K562 (cell line): ENCODE results near the gene CUX1. TPM values are rescaled to one million over a fixed set of nuclear protein-coding genes. Genes with fewer than 3 reads are reported as not detected.

Experiments
- ATAC-seq: fragments of 200-7000 bp; cut with Tn5 transposase; 3 replicates; pipeline ENCODE4 v1.9.1; 2020; ENCODE audit warnings: moderate library complexity
- BruUV-seq: library from RNA; stranded (reverse); fragments of 400-500 nt; replicated peaks from 2 replicates; lab custom pipeline; 2021; lab: Mats Ljungman, UMichigan
- CTCF ChIA-PET: fragments of 300-600 bp; formaldehyde crosslinking; extraction: SDS; loops from one replicate; lab custom pipeline; 2021; ENCODE audit warnings: low intra/inter-chr PET ratio; lab: Yijun Ruan, JAX
- POLR2A ChIA-PET: fragments of 300-600, 350-650 bp; sonication (Branson Sonifier 250); formaldehyde crosslinking; extraction: SDS; loops from one replicate; lab custom pipeline; 2021; ENCODE audit warnings: antibody characterized with exemption, inconsistent platforms; lab: Yijun Ruan, JAX
- DNase-seq, 4 experiments: peaks; one replicate each; pipeline versions ENCODE4 v3.0.0 to v3.0.0-alpha.2; 2011 to 2018; ENCODE audit warnings: low spot score in 3 of 4, mixed read lengths in 3 of 4; ENCODE audit errors: extremely low read depth in 1 of 4
- FAIRE-seq: peaks from 2 replicates; lab custom pipeline; 2011; peaks lifted over from hg19 to GRCh38; lab: Jason Lieb, UNC
- H2AFZ ChIP-seq: 2 replicates; pipeline ENCODE4 v1.6.0; 2011; ENCODE audit warnings: low read depth, low read length, control low read depth, inconsistent platforms
- H3K27ac ChIP-seq: fragments of 200-600 bp; 3 replicates; pipeline ENCODE4 v1.8.0; 2011; ENCODE audit warnings: low read depth, mild to moderate bottlenecking, control low read depth, inconsistent platforms, low read length, moderate library complexity, mixed read lengths; ENCODE audit errors: extremely low read depth
- H3K27me3 ChIP-seq, 2 experiments: fragments of 300-600 bp in 1 of 2; 2 replicates in 1 of 2; 3 replicates in 1 of 2; pipeline versions ENCODE4 v1.6.0 to v1.8.0; 2011; ENCODE audit warnings: inconsistent platforms in 2 of 2, low read length in 2 of 2, mild to moderate bottlenecking in 1 of 2, mixed read lengths in 1 of 2, moderate library complexity in 1 of 2; ENCODE audit not compliant: control insufficient read depth in 2 of 2, insufficient read depth in 2 of 2
- H3K36me3 ChIP-seq: fragments of 300-600 bp; 3 replicates; pipeline ENCODE4 v1.8.0; 2011; ENCODE audit warnings: mild to moderate bottlenecking, low read length, inconsistent platforms; ENCODE audit not compliant: control insufficient read depth, insufficient read depth
- H3K4me1 ChIP-seq, 2 experiments: fragments of 200-600 bp in 1 of 2; replicated peaks in 1 of 2; 2 replicates in 1 of 2; 3 replicates in 1 of 2; pipeline versions ENCODE4 v1.5.1 to v1.8.0; 2011; ENCODE audit warnings: inconsistent platforms in 2 of 2, low read length in 2 of 2, mild to moderate bottlenecking in 1 of 2, mixed read lengths in 1 of 2, moderate library complexity in 1 of 2; ENCODE audit not compliant: control insufficient read depth in 2 of 2, insufficient read depth in 2 of 2
- H3K4me2 ChIP-seq: 2 replicates; pipeline ENCODE4 v1.6.1; 2011; ENCODE audit warnings: low read length, control low read depth, inconsistent platforms, mixed read lengths; ENCODE audit not compliant: insufficient read depth
- H3K4me3 ChIP-seq: fragments of 200-600 bp; sonication (generic), shearing (Covaris generic); 2 replicates; pipeline ENCODE4 v1.5.1; 2016; ENCODE audit warnings: control low read depth, inconsistent platforms
- H3K79me2 ChIP-seq: fragments of 200-600 bp; 3 replicates; pipeline ENCODE4 v1.8.0; 2011; ENCODE audit warnings: low read length, inconsistent platforms; ENCODE audit not compliant: control insufficient read depth, insufficient read depth
- H3K9ac ChIP-seq, 2 experiments: 2 replicates each; pipeline versions ENCODE4 v1.6.0 to v1.6.1; 2011; ENCODE audit warnings: low read depth in 2 of 2, low read length in 2 of 2, control low read depth in 1 of 2, inconsistent platforms in 1 of 2, mild to moderate bottlenecking in 1 of 2, mixed read lengths in 1 of 2; ENCODE audit not compliant: insufficient read depth in 1 of 2
- H3K9me1 ChIP-seq: one replicate; pipeline ENCODE4 v1.6.0; 2011; ENCODE audit warnings: inconsistent platforms, mild to moderate bottlenecking, low read length, moderate library complexity; ENCODE audit not compliant: control insufficient read depth, insufficient read depth
- H3K9me3 ChIP-seq: replicated peaks from 2 replicates; pipeline ENCODE4 v1.5.1; 2011; ENCODE audit warnings: low read depth, low read length, inconsistent platforms; ENCODE audit not compliant: control insufficient read depth, insufficient read depth
- H4K20me1 ChIP-seq: replicated peaks from 2 replicates; pipeline ENCODE4 v1.6.1; 2011; ENCODE audit warnings: low read length, inconsistent platforms, mixed read lengths; ENCODE audit not compliant: control insufficient read depth, insufficient read depth
- BACH1 ChIP-seq: fragments of 200-800 bp; sonication (Bioruptor generic); IDR thresholded peaks from 2 replicates; pipeline ENCODE4 v1.6.1; 2016; ENCODE audit warnings: missing genetic modification characterization, missing compliant biosample characterization
- HES1 ChIP-seq: fragments of 450-650 bp; IDR thresholded peaks from 2 replicates; pipeline ENCODE4 v1.6.1; 2016; ENCODE audit warnings: low read depth, mild to moderate bottlenecking, moderate library complexity
- KDM1A ChIP-seq, 2 experiments: fragments of 450-650 bp; IDR thresholded peaks; 2 replicates each; pipeline ENCODE4 v1.6.1; 2016; ENCODE audit warnings: mild to moderate bottlenecking in 2 of 2
- KDM4B ChIP-seq, 2 experiments: fragments of 450-650 bp in 1 of 2; sonication (generic) in 1 of 2; IDR thresholded peaks; 2 replicates each; pipeline ENCODE4 v1.6.1; 2016 to 2017; ENCODE audit warnings: borderline replicate concordance in 2 of 2, antibody characterized with exemption in 1 of 2, low read depth in 1 of 2, mild to moderate bottlenecking in 1 of 2
- MTA2 ChIP-seq: fragments of 450-650 bp; IDR thresholded peaks from 2 replicates; pipeline ENCODE4 v1.6.1; 2016; ENCODE audit warnings: low read depth
- PCBP2 ChIP-seq: fragments of 200-400 bp; formaldehyde crosslinking; IDR thresholded peaks from 2 replicates; pipeline ENCODE4 v1.6.1; 2018; ENCODE audit warnings: low read length, low read depth, mild to moderate bottlenecking, moderate library complexity; ENCODE audit not compliant: poor library complexity, severe bottlenecking
- POLR2AphosphoS5 ChIP-seq: IDR thresholded peaks from 2 replicates; pipeline ENCODE4 v1.6.1; 2011; ENCODE audit warnings: mild to moderate bottlenecking, low read depth, low read length, moderate library complexity; ENCODE audit not compliant: control insufficient read depth, insufficient read depth
- SRSF1 ChIP-seq: fragments of 200-400 bp; formaldehyde crosslinking; IDR thresholded peaks from 2 replicates; pipeline ENCODE4 v1.6.1; 2017; ENCODE audit warnings: mild to moderate bottlenecking, low read depth, low read length, moderate library complexity
- TAF9B ChIP-seq: fragments of 450-650 bp; IDR thresholded peaks from 2 replicates; pipeline ENCODE4 v1.6.1; 2018; ENCODE audit warnings: mild to moderate bottlenecking; ENCODE audit not compliant: partially characterized antibody
- ZNF584 ChIP-seq: fragments of 200-800 bp; sonication (Bioruptor generic); IDR thresholded peaks from 2 replicates; pipeline ENCODE4 v1.6.1; 2016; ENCODE audit warnings: low read depth, mild to moderate bottlenecking, missing genetic modification characterization, missing compliant biosample characterization
- ZNF609 ChIP-seq: sonication (generic); formaldehyde crosslinking; IDR thresholded peaks from 2 replicates; pipeline ENCODE4 v1.8.1; 2023; ENCODE audit warnings: missing genetic modification reagents, mild to moderate bottlenecking, borderline replicate concordance
- WGBS: fragments of 100-300 bp; shearing (Covaris generic); methylation state at CpG from one replicate; pipeline ENCODE4 v1.1.6; 2016; ENCODE audit warnings: low coverage, mixed read lengths; ENCODE audit not compliant: insufficient coverage; ENCODE audit errors: missing lambda C conversion rate; 5-methylcytosine and 5-hydroxymethylcytosine counted together
- in situ Hi-C: fragments of 300-500 bp; cut with MboI; formaldehyde crosslinking; loops from 4 replicates; pipeline ENCODE4 v1.15.0; 2018; ENCODE audit warnings: inconsistent platforms, mixed read lengths
- intact Hi-C: fragments of 100-400 bp; cut with micrococcal nuclease; formaldehyde crosslinking; loops from 2 replicates; pipeline ENCODE4 v1.14.2; 2022
- polyA plus RNA-seq, 8 experiments: library from polyadenylated mRNA; depleted of rRNA in 4 of 8; stranded (reverse) in 5 of 8; unstranded in 3 of 8; fragments of >200 nt; fragmentation: Nextera tagmentation in 2 of 8; fragmentation: Illumina TruSeq in 1 of 8; extraction: Ambion mirVana in 2 of 8; extraction: Trizol in 1 of 8; gene quantifications; 2 replicates each; pipeline versions ENCODE4 v1.2.1 to v1.2.3, GENCODE V29; 2011 to 2014; ENCODE audit warnings: inconsistent platforms in 1 of 8, missing spikeins in 1 of 8
- total RNA-seq, 7 experiments: library from RNA; depleted of rRNA in 6 of 7; stranded (reverse); fragments of >200 nt in 6 of 7; fragmentation: Illumina TruSeq in 2 of 7; extraction: Trizol in 2 of 7; gene quantifications; 2 replicates each; pipeline versions ENCODE4 v1.2.1 to v1.2.3, GENCODE V29; 2011 to 2021; ENCODE audit warnings: low replicate concordance in 1 of 7
- TF ChIP-seq, protein P1 (sequence below): fragments of 450-650 bp; IDR thresholded peaks from 2 replicates; pipeline ENCODE4 v1.6.1; 2014; ENCODE audit warnings: low read depth, mild to moderate bottlenecking, moderate library complexity, borderline replicate concordance
- TF ChIP-seq, protein P2 (sequence below): sonication (generic); formaldehyde crosslinking; IDR thresholded peaks from 2 replicates; pipeline ENCODE4 v1.8.1; 2023; ENCODE audit warnings: mild to moderate bottlenecking, missing genetic modification reagents

The CUX1 gene
- total and polyA plus RNA-seq, 9 of the 15 experiments (the other 6 are each of a cell fraction or from before 2014, with no cell fraction given): 3.6 to 55.3 (median 25.2) TPM

- H3K36me3 ChIP-seq: peaks cover 21% of the 10 kb centered on the region; the same call in 2 of the 3 replicates
- TF ChIP-seq MTA2: no peak
- TF ChIP-seq HES1: no peak
- TF ChIP-seq, protein P1, sequence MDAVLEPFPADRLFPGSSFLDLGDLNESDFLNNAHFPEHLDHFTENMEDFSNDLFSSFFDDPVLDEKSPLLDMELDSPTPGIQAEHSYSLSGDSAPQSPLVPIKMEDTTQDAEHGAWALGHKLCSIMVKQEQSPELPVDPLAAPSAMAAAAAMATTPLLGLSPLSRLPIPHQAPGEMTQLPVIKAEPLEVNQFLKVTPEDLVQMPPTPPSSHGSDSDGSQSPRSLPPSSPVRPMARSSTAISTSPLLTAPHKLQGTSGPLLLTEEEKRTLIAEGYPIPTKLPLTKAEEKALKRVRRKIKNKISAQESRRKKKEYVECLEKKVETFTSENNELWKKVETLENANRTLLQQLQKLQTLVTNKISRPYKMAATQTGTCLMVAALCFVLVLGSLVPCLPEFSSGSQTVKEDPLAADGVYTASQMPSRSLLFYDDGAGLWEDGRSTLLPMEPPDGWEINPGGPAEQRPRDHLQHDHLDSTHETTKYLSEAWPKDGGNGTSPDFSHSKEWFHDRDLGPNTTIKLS: no peak
- TF ChIP-seq, protein P2, sequence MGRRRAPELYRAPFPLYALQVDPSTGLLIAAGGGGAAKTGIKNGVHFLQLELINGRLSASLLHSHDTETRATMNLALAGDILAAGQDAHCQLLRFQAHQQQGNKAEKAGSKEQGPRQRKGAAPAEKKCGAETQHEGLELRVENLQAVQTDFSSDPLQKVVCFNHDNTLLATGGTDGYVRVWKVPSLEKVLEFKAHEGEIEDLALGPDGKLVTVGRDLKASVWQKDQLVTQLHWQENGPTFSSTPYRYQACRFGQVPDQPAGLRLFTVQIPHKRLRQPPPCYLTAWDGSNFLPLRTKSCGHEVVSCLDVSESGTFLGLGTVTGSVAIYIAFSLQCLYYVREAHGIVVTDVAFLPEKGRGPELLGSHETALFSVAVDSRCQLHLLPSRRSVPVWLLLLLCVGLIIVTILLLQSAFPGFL (CRISPR knock-in tag): no peak
- TF ChIP-seq TAF9B: no peak
- no peak for TF ChIP-seq POLR2AphosphoS5
- no peak for TF ChIP-seq PCBP2
- no peak for TF ChIP-seq SRSF1
- TF ChIP-seq BACH1 (tag): no peak
- TF ChIP-seq ZNF609 (CRISPR knock-in tag): no peak
- no peak for TF ChIP-seq KDM1A (IDR thresholded peaks at IDR 0.05)
- TF ChIP-seq ZNF584 (CRISPR knock-in tag): no peak
- no peak for TF ChIP-seq KDM4B (IDR thresholded peaks at IDR 0.05; ENCODE audit: borderline replicate concordance in 2 of 2, low read depth in 1 of 2)
- no TSS peak for BruUV-seq
- no peaks in the 10 kb centered on the region for H3K9me3 ChIP-seq
- in situ Hi-C loops (no loop called here), intact Hi-C loops (loop anchor here (5.0 kb wide), 6 partner anchors 77 to 418 kb away; no protein-coding TSS in a partner anchor)
- no peak overlapping the region for H3K4me2 ChIP-seq
- H3K27me3 ChIP-seq: no peaks in the 10 kb centered on the region
- H3K79me2 ChIP-seq: peaks cover 86% of the 10 kb centered on the region
- 79% methylated on average over 2 of the region's 2 CpGs for WGBS
- ChIA-PET CTCF (no interaction called here), POLR2A (interaction anchor here (0.6 to 4.7 kb wide), 8 partner anchors 8 to 168 kb away, joined by 3 to 20 read pairs (median 4); no protein-coding TSS in a partner anchor)
- no peak for DNase-seq
- no peak overlapping the region for H3K27ac ChIP-seq
- no peak overlapping the region for H2AFZ ChIP-seq
- H3K9ac ChIP-seq: no peak overlapping the region
- H3K4me1 ChIP-seq: peaks cover 29 to 35% of the 10 kb centered on the region in 2 experiments
- H4K20me1 ChIP-seq: peaks cover 37% of the 10 kb centered on the region
- H3K4me3 ChIP-seq: no peak overlapping the region
- H3K9me1 ChIP-seq: peaks cover 4% of the 10 kb centered on the region
- FAIRE-seq: no peak
- ATAC-seq: no peak
These were observed 1.8 kb downstream of the CUX1 start for GRCh38 chr7:101819183-101819582.
